ENCODE results near the gene THAP7.

GRCh38 chr22:21020802-21021429 is 19.0 kb upstream of the THAP7 start:
- TF ChIP-seq, protein P1, sequence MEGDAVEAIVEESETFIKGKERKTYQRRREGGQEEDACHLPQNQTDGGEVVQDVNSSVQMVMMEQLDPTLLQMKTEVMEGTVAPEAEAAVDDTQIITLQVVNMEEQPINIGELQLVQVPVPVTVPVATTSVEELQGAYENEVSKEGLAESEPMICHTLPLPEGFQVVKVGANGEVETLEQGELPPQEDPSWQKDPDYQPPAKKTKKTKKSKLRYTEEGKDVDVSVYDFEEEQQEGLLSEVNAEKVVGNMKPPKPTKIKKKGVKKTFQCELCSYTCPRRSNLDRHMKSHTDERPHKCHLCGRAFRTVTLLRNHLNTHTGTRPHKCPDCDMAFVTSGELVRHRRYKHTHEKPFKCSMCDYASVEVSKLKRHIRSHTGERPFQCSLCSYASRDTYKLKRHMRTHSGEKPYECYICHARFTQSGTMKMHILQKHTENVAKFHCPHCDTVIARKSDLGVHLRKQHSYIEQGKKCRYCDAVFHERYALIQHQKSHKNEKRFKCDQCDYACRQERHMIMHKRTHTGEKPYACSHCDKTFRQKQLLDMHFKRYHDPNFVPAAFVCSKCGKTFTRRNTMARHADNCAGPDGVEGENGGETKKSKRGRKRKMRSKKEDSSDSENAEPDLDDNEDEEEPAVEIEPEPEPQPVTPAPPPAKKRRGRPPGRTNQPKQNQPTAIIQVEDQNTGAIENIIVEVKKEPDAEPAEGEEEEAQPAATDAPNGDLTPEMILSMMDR (optimal IDR thresholded peaks at IDR 0.05 in 1 of 3, IDR thresholded peaks at IDR 0.05 in 1 of 3, conservative IDR thresholded peaks at IDR 0.05 in 1 of 3; ENCODE audit: extremely low read depth in 1 of 3, insufficient read depth in 2 of 3, low read length in 3 of 3): peak; percentile 49 to 63 (median 60)
- no peak for TF ChIP-seq EZH2 (IDR thresholded peaks at IDR 0.05; ENCODE audit: low read length)
